ENCODE data around the gene CKAP5.

CKAP5 gene

DNA sequence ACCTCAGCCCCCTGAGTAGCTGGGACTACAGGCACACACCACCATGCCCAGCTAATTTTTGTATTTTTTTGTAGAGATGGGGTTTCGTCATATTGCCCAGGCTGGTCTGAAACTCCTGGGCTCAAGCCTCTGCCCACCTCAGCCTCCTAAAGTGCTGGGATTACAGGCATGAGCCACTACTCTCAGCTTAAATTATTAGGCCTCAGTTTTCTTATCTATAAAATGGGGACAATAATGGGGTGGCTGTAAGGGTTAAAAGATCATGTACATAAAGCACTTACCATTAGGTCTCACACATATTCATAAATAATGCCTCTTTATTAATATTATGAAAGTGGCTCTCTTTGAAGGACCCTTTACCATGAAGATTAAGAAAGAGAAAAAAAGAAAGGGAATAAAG lies 31.5 kb upstream of the CKAP5 start:
- DNase-seq (ENCODE audit: low read depth): no peak
- TF ChIP-seq, protein P1, sequence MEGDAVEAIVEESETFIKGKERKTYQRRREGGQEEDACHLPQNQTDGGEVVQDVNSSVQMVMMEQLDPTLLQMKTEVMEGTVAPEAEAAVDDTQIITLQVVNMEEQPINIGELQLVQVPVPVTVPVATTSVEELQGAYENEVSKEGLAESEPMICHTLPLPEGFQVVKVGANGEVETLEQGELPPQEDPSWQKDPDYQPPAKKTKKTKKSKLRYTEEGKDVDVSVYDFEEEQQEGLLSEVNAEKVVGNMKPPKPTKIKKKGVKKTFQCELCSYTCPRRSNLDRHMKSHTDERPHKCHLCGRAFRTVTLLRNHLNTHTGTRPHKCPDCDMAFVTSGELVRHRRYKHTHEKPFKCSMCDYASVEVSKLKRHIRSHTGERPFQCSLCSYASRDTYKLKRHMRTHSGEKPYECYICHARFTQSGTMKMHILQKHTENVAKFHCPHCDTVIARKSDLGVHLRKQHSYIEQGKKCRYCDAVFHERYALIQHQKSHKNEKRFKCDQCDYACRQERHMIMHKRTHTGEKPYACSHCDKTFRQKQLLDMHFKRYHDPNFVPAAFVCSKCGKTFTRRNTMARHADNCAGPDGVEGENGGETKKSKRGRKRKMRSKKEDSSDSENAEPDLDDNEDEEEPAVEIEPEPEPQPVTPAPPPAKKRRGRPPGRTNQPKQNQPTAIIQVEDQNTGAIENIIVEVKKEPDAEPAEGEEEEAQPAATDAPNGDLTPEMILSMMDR (IDR thresholded peaks at IDR 0.05; ENCODE audit: control insufficient read depth, insufficient read depth, low read depth, low read length, missing control alignments): no peak
- no peak overlapping the region for H3K4me3 ChIP-seq (ENCODE audit: control insufficient read depth, low read depth, low read length)

DNA sequence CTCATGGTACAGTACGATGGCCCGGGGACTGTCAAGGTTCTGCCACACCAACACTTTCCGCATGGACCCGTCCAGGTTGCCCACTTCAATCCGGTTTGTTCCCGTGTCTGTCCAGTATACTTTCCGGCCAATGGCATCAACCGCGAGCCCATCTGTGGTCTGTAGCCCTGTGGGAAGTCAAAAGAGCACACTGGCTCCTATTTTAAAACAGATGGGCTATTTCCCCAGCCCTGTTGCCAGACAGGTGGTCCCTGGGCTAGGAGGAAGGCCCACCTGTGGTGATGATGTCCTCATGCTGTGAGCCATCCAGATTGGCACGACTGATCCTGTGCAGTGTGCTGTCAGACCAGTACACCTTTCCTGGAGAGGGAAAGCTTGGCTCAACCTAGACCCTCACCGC lies 30.4 kb upstream of the CKAP5 start:
- no peak for DNase-seq (ENCODE audit: low read depth)
- H3K4me3 ChIP-seq (ENCODE audit: control insufficient read depth, low read depth, low read length): no peak overlapping the region
- TF ChIP-seq, protein P1 (IDR thresholded peaks at IDR 0.05; ENCODE audit: control insufficient read depth, insufficient read depth, low read depth, low read length, missing control alignments): no peak

DNA sequence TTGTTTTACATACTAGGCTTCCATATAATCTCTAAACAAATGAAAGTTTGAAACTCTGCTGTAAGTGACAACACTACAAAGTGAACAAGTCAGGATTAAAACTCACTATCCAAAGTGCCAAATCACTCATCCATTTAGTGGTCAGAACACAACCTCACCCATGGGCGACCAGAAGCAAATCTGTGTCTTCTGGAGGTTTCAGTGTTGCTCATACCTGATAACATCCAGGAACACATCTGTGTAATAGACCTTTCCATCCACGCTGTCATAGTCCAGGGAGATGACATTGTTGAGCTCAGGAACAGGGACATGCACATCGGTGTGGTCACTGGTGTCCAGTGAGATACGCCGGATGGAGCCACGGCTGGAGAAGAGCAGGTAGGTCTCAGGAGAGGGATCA lies 28.5 kb upstream of the CKAP5 start:
- TF ChIP-seq, protein P1 (IDR thresholded peaks at IDR 0.05; ENCODE audit: control insufficient read depth, insufficient read depth, low read depth, low read length, missing control alignments): no peak
- no peak for DNase-seq (ENCODE audit: low read depth)

DNA sequence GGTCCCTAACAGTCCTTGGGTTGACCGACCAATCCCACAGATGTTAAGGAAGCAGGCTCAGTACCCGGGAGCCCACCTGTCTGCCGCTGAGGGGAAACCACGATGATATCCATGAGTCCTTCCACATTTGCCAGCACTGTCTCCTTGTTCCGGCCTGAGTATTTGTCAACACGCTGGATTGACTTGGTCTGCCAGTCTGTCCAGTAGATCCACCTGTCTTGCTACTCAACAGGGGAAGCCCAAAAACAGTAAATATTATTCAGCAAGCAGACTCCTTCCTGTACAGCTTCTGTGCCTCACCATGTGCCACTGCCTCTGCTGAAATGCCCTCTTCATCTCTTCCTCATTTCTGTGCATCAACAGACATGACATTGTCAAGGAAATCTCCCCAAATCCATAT lies 22.8 kb upstream of the CKAP5 start:
- TF ChIP-seq, protein P1 (IDR thresholded peaks at IDR 0.05; ENCODE audit: control insufficient read depth, insufficient read depth, low read depth, low read length, missing control alignments): no peak
- no peak overlapping the region for H3K4me3 ChIP-seq (ENCODE audit: control insufficient read depth, low read depth, low read length)
- DNase-seq (ENCODE audit: low read depth): no peak

More for the DNA sequence above, 28.5 kb upstream of the CKAP5 start:
- H3K4me3 ChIP-seq (ENCODE audit: control insufficient read depth, low read depth, low read length): no peak overlapping the region

DNA sequence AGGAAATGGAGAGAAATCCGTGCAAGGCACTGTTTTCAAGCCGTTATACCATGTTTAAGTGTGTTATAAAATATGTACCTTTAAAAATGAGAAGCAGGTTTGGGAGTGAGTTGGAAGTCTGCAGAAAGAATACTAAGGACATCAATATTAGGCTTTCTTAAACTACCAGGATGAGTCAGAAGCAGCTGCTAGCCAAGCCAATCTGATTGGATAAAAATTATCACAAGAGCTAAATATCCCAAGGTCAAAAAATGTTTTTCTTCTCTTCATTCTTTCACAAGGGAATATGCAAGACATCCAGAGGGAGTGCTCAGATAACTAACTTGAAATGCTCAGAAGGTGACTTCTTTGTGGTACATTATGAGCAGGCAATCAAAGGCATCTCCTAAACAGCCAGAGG lies 19.3 kb upstream of the CKAP5 start:
- DNase-seq (ENCODE audit: low read depth): peak; percentile 25
- H3K4me3 ChIP-seq (ENCODE audit: control insufficient read depth, low read depth, low read length): no peak overlapping the region
- TF ChIP-seq, protein P1 (IDR thresholded peaks at IDR 0.05; ENCODE audit: control insufficient read depth, insufficient read depth, low read depth, low read length, missing control alignments): no peak

DNA sequence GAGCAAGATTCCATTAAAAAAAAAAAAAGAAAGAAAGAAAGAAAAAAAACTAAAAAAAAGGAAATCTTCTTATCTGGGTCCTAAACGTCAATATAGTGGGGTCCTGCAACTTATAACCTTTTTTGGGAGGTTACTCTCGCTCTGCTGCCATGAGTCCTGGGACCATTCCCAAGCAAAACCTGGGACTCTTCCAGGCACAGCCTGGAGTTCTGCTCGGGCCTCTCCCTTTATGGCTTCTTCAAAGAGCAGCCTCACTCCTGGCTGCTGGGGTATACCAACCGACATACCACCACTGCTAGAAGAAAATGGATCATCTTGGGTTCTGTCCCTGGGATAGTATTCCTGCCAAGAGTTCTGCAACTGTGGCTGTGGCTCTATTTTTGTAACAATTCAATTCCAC lies 14.1 kb upstream of the CKAP5 start:
- TF ChIP-seq, protein P1 (IDR thresholded peaks at IDR 0.05; ENCODE audit: control insufficient read depth, insufficient read depth, low read depth, low read length, missing control alignments): no peak
- H3K4me3 ChIP-seq (ENCODE audit: control insufficient read depth, low read depth, low read length): no peak overlapping the region
- no peak for DNase-seq (ENCODE audit: low read depth)

Data from AG09309 (cell line).